Neural cell (in vitro differentiated cells): ENCODE measurements around the gene CCDC124. TPM values are rescaled to one million over a fixed set of nuclear protein-coding genes. Genes with fewer than 3 reads are reported as not detected.

ENCODE experiments used
- H2AFZ ChIP-seq: fragments of 200-600, 300-800 bp; sonication (generic), shearing (Covaris generic); 2 replicates; pipeline ENCODE4 v1.6.0; 2014; ENCODE audit warnings: low read depth, mild to moderate bottlenecking, antibody characterized with exemption, low read length, moderate library complexity
- H3F3A ChIP-seq: fragments of 200-600 bp; shearing (Covaris generic); 2 replicates; pipeline ENCODE4 v1.6.1; 2016; ENCODE audit warnings: mild to moderate bottlenecking, moderate library complexity, mixed read lengths, antibody characterized with exemption, low read length; ENCODE audit not compliant: insufficient read depth, poor library complexity, severe bottlenecking
- H3K27ac ChIP-seq: fragments of 200-600, 300-800 bp; sonication (generic), shearing (Covaris generic); 2 replicates; pipeline ENCODE4 v1.5.1; 2014; ENCODE audit warnings: mild to moderate bottlenecking, low read length, moderate library complexity
- H3K27me3 ChIP-seq: fragments of 300-800, 200-600 bp; sonication (generic), shearing (Covaris generic); 2 replicates; pipeline ENCODE4 v1.6.0; 2014; ENCODE audit warnings: mild to moderate bottlenecking, low read depth, low read length, moderate library complexity; ENCODE audit not compliant: insufficient read depth
- H3K36me3 ChIP-seq: fragments of 300-800, 200-600 bp; sonication (generic), shearing (Covaris generic); 2 replicates; pipeline ENCODE4 v1.5.1; 2014; ENCODE audit warnings: mild to moderate bottlenecking, antibody characterized with exemption, low read length, moderate library complexity; ENCODE audit not compliant: insufficient read depth
- H3K4me2 ChIP-seq: fragments of 300-800, 200-600 bp; sonication (generic), shearing (Covaris generic); 2 replicates; pipeline ENCODE4 v1.6.0; 2014; ENCODE audit warnings: mild to moderate bottlenecking, low read length
- H3K4me3 ChIP-seq: fragments of 300-800, 200-600 bp; sonication (generic), shearing (Covaris generic); 2 replicates; pipeline ENCODE4 v1.5.1; 2014; ENCODE audit warnings: mild to moderate bottlenecking, low read length, moderate library complexity
- H3K79me2 ChIP-seq: fragments of 200-600 bp; shearing (Covaris generic); replicated peaks from 2 replicates; pipeline ENCODE4 v1.6.0; 2014; ENCODE audit warnings: mild to moderate bottlenecking, low read length, moderate library complexity; ENCODE audit not compliant: insufficient read depth
- H3K9ac ChIP-seq: fragments of 300-800, 200-600 bp; sonication (generic), shearing (Covaris generic); 2 replicates; pipeline ENCODE4 v1.6.1; 2016; ENCODE audit warnings: mild to moderate bottlenecking, low read length, mixed read lengths
- H3K9me2 ChIP-seq: fragments of 200-600 bp; shearing (Covaris generic); 2 replicates; pipeline ENCODE4 v1.6.1; 2016; ENCODE audit warnings: mild to moderate bottlenecking, low read length, mixed read lengths; ENCODE audit not compliant: insufficient read depth
- H3K9me3 ChIP-seq: fragments of 200-600, 300-800 bp; sonication (generic), shearing (Covaris generic); 2 replicates; pipeline ENCODE4 v1.6.1; 2016; ENCODE audit warnings: mild to moderate bottlenecking, mixed run types, low read length, moderate library complexity, mixed read lengths
- H4K20me1 ChIP-seq: fragments of 200-600 bp; shearing (Covaris generic); 2 replicates; pipeline ENCODE4 v1.6.1; 2016; ENCODE audit warnings: mild to moderate bottlenecking, mixed run types; ENCODE audit not compliant: insufficient read depth
- EP300 ChIP-seq: fragments of 450-650 bp; conservative IDR thresholded peaks from 2 replicates; pipeline ENCODE4 v1.6.1; 2014; ENCODE audit warnings: antibody characterized with exemption, mild to moderate bottlenecking, moderate library complexity; ENCODE audit not compliant: poor library complexity, severe bottlenecking
- EZH2 ChIP-seq: fragments of 200-600, 300-800 bp; shearing (Covaris generic), sonication (generic); IDR thresholded peaks from 2 replicates; pipeline ENCODE4 v1.6.1; 2014; ENCODE audit warnings: antibody characterized with exemption, low read length, borderline replicate concordance, mild to moderate bottlenecking; ENCODE audit not compliant: insufficient read depth, poor library complexity, severe bottlenecking
- MXI1 ChIP-seq: fragments of 450-650 bp; conservative IDR thresholded peaks from 2 replicates; pipeline ENCODE4 v1.6.1; 2014; ENCODE audit warnings: antibody characterized with exemption, mild to moderate bottlenecking; ENCODE audit not compliant: poor library complexity, severe bottlenecking
- POLR2AphosphoS5 ChIP-seq: IDR thresholded peaks from 2 replicates; pipeline ENCODE4 v1.6.1; 2012
- RAD21 ChIP-seq: fragments of 450-650 bp; conservative IDR thresholded peaks from 2 replicates; pipeline ENCODE4 v1.6.1; 2014; ENCODE audit warnings: antibody characterized with exemption, mild to moderate bottlenecking, moderate library complexity
- SMC3 ChIP-seq: fragments of 450-650 bp; conservative IDR thresholded peaks from 2 replicates; pipeline ENCODE4 v1.6.1; 2014; ENCODE audit warnings: antibody characterized with exemption, mild to moderate bottlenecking, moderate library complexity; ENCODE audit not compliant: poor library complexity
- TAF1 ChIP-seq: IDR thresholded peaks from 2 replicates; pipeline ENCODE4 v1.6.1; 2012; ENCODE audit warnings: low read depth
- polyA plus RNA-seq: library from polyadenylated mRNA; depleted of rRNA; stranded (reverse); fragments of >200 nt; gene quantifications from 2 replicates; pipeline ENCODE4 v1.2.3, GENCODE V29; 2014
- TF ChIP-seq, protein P1 (sequence below): IDR thresholded peaks from 2 replicates; pipeline ENCODE4 v1.6.1; 2012; ENCODE audit warnings: borderline replicate concordance
- TF ChIP-seq, protein P2 (sequence below): fragments of 450-650 bp; IDR thresholded peaks from 2 replicates; pipeline ENCODE4 v1.5.1; 2014; ENCODE audit warnings: antibody characterized with exemption, mild to moderate bottlenecking, moderate library complexity; ENCODE audit not compliant: poor library complexity, severe bottlenecking

CCDC124 gene
- polyA plus RNA-seq, 1 donor from 2014 or later, result 31.0 TPM

GRCh38 chr19:17977488-17977887 lies 44.7 kb downstream of the CCDC124 start:
- Histone ChIP-seq H3K36me3 (no peaks in the 10 kb centered on the region), H3K4me3 (no peak overlapping the region), H4K20me1 (no peaks in the 10 kb centered on the region), H3K9me2 (no peaks in the 10 kb centered on the region), H3K4me2 (no peak overlapping the region), H3K9ac (no peak overlapping the region), H3K27me3 (no peaks in the 10 kb centered on the region), H3K9me3 (no peaks in the 10 kb centered on the region), H3K27ac (no peak overlapping the region), H2AFZ (no peak overlapping the region), H3F3A (no peaks in the 10 kb centered on the region), H3K79me2 (no peaks in the 10 kb centered on the region)
- TF ChIP-seq POLR2AphosphoS5 (no peak), EZH2 (no peak), SMC3 (no peak), MXI1 (no peak), EP300 (no peak), RAD21 (no peak), TAF1 (no peak)
- TF ChIP-seq, protein P1, sequence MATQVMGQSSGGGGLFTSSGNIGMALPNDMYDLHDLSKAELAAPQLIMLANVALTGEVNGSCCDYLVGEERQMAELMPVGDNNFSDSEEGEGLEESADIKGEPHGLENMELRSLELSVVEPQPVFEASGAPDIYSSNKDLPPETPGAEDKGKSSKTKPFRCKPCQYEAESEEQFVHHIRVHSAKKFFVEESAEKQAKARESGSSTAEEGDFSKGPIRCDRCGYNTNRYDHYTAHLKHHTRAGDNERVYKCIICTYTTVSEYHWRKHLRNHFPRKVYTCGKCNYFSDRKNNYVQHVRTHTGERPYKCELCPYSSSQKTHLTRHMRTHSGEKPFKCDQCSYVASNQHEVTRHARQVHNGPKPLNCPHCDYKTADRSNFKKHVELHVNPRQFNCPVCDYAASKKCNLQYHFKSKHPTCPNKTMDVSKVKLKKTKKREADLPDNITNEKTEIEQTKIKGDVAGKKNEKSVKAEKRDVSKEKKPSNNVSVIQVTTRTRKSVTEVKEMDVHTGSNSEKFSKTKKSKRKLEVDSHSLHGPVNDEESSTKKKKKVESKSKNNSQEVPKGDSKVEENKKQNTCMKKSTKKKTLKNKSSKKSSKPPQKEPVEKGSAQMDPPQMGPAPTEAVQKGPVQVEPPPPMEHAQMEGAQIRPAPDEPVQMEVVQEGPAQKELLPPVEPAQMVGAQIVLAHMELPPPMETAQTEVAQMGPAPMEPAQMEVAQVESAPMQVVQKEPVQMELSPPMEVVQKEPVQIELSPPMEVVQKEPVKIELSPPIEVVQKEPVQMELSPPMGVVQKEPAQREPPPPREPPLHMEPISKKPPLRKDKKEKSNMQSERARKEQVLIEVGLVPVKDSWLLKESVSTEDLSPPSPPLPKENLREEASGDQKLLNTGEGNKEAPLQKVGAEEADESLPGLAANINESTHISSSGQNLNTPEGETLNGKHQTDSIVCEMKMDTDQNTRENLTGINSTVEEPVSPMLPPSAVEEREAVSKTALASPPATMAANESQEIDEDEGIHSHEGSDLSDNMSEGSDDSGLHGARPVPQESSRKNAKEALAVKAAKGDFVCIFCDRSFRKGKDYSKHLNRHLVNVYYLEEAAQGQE, result no peak
- TF ChIP-seq, protein P2, sequence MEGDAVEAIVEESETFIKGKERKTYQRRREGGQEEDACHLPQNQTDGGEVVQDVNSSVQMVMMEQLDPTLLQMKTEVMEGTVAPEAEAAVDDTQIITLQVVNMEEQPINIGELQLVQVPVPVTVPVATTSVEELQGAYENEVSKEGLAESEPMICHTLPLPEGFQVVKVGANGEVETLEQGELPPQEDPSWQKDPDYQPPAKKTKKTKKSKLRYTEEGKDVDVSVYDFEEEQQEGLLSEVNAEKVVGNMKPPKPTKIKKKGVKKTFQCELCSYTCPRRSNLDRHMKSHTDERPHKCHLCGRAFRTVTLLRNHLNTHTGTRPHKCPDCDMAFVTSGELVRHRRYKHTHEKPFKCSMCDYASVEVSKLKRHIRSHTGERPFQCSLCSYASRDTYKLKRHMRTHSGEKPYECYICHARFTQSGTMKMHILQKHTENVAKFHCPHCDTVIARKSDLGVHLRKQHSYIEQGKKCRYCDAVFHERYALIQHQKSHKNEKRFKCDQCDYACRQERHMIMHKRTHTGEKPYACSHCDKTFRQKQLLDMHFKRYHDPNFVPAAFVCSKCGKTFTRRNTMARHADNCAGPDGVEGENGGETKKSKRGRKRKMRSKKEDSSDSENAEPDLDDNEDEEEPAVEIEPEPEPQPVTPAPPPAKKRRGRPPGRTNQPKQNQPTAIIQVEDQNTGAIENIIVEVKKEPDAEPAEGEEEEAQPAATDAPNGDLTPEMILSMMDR, result no peak

DNA sequence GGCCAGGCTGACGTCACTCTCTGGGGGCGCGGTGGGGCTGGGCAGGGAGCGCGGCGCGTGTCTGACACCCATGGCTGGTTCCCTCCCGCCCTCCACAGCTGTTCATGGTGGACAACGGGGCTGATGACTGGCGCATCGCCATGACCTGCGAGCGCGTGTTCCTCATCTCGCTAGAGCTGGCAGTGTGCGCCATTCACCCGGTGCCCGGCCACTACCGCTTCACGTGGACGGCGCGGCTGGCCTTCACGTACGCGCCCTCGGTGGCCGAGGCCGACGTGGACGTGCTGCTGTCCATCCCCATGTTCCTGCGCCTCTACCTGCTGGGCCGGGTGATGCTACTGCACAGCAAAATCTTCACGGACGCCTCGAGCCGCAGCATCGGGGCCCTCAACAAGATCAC lies 48.8 kb downstream of the CCDC124 start:
- Histone ChIP-seq H3K4me2 (no peak overlapping the region), H3K9me2 (no peaks in the 10 kb centered on the region), H3K79me2 (no peaks in the 10 kb centered on the region), H3K9ac (no peak overlapping the region), H3K9me3 (no peaks in the 10 kb centered on the region), H4K20me1 (no peaks in the 10 kb centered on the region), H2AFZ (no peak overlapping the region), H3K36me3 (no peaks in the 10 kb centered on the region), H3K27me3 (no peaks in the 10 kb centered on the region), H3K4me3 (no peak overlapping the region), H3F3A (no peaks in the 10 kb centered on the region), H3K27ac (no peak overlapping the region)
- TF ChIP-seq EZH2, result no peak
- TF ChIP-seq, protein P2, result no peak
- TF ChIP-seq SMC3, result no peak
- TF ChIP-seq TAF1, result no peak
- TF ChIP-seq, protein P1, result no peak
- no peak for TF ChIP-seq POLR2AphosphoS5
- TF ChIP-seq MXI1, result no peak
- TF ChIP-seq EP300, result no peak
- TF ChIP-seq RAD21, result no peak
